Neuronal stem cell (in vitro differentiated cells): ENCODE results near the gene ATF5.

ENCODE experiments used
- DNase-seq: peaks from one replicate; pipeline ENCODE4 v3.0.0-alpha.2; 2013; ENCODE audit warnings: low spot score
- H2AFZ ChIP-seq: one replicate; pipeline ENCODE4 v1.6.1; 2013; ENCODE audit warnings: mild to moderate bottlenecking, low read length, inconsistent platforms
- H2AK5ac ChIP-seq: 2 replicates; pipeline ENCODE4 v1.6.1; 2013; ENCODE audit warnings: low read depth, mild to moderate bottlenecking, inconsistent platforms, low read length, moderate library complexity, mixed read lengths
- H2BK120ac ChIP-seq: 2 replicates; pipeline ENCODE4 v1.6.1; 2013; ENCODE audit warnings: low read depth, mild to moderate bottlenecking, inconsistent platforms, low read length, moderate library complexity, mixed read lengths
- H2BK12ac ChIP-seq: one replicate; pipeline ENCODE4 v1.6.1; 2013; ENCODE audit warnings: low read length, inconsistent platforms
- H2BK15ac ChIP-seq: 2 replicates; pipeline ENCODE4 v1.6.1; 2013; ENCODE audit warnings: mild to moderate bottlenecking, low read length, inconsistent platforms, mixed read lengths
- H2BK5ac ChIP-seq: one replicate; pipeline ENCODE4 v1.6.1; 2013; ENCODE audit warnings: inconsistent platforms, mild to moderate bottlenecking, low read length, moderate library complexity
- H3K14ac ChIP-seq: one replicate; pipeline ENCODE4 v1.6.1; 2013; ENCODE audit warnings: low read length, inconsistent platforms
- H3K18ac ChIP-seq: 2 replicates; pipeline ENCODE4 v1.6.1; 2013; ENCODE audit warnings: low read length, inconsistent platforms
- H3K23ac ChIP-seq: 2 replicates; pipeline ENCODE4 v1.6.1; 2013; ENCODE audit warnings: low read depth, mild to moderate bottlenecking, mixed read lengths, low read length, inconsistent platforms; ENCODE audit not compliant: poor library complexity
- H3K27ac ChIP-seq: replicated peaks from 3 replicates; pipeline ENCODE4 v1.5.1; 2013; ENCODE audit warnings: low read length, inconsistent platforms
- H3K27me3 ChIP-seq, 3 experiments: 2 replicates each; pipeline ENCODE4 v1.6.1; 2013; ENCODE audit warnings: low read length in 3 of 3, mild to moderate bottlenecking in 2 of 3, inconsistent platforms in 1 of 3, low read depth in 1 of 3, mixed read lengths in 1 of 3, moderate library complexity in 1 of 3; ENCODE audit not compliant: control insufficient read depth in 3 of 3, insufficient read depth in 3 of 3
- H3K36me3 ChIP-seq, 2 donors: replicated peaks in 1 of 2; 2 replicates each; pipeline ENCODE4 v1.6.1; 2013; ENCODE audit warnings: low read length in 2 of 2; ENCODE audit not compliant: control insufficient read depth in 2 of 2, insufficient read depth in 2 of 2
- H3K4ac ChIP-seq: 2 replicates; pipeline ENCODE4 v1.6.1; 2013; ENCODE audit warnings: inconsistent platforms, mild to moderate bottlenecking, low read length, moderate library complexity
- H3K4me1 ChIP-seq, 2 donors: 1 replicate in 1 of 2; 2 replicates in 1 of 2; pipeline ENCODE4 v1.6.1; 2013; ENCODE audit warnings: low read length in 2 of 2, low read depth in 1 of 2; ENCODE audit not compliant: control insufficient read depth in 2 of 2, insufficient read depth in 1 of 2
- H3K4me2 ChIP-seq: one replicate; pipeline ENCODE4 v1.6.1; 2013; ENCODE audit warnings: mild to moderate bottlenecking, low read length, inconsistent platforms; ENCODE audit not compliant: insufficient read depth, poor library complexity, severe bottlenecking
- H3K4me3 ChIP-seq, 2 donors: 2 replicates each; pipeline ENCODE4 v1.5.1; 2013; ENCODE audit warnings: low read length in 2 of 2, mild to moderate bottlenecking in 2 of 2, inconsistent platforms in 1 of 2, moderate library complexity in 1 of 2
- H3K79me1 ChIP-seq: one replicate; pipeline ENCODE4 v1.6.1; 2013; ENCODE audit warnings: low read depth, mild to moderate bottlenecking, inconsistent platforms, low read length, moderate library complexity
- H3K9ac ChIP-seq: one replicate; pipeline ENCODE4 v1.6.1; 2013; ENCODE audit warnings: mild to moderate bottlenecking, low read depth, low read length, inconsistent platforms; ENCODE audit not compliant: poor library complexity
- H3K9me3 ChIP-seq, 2 donors: replicated peaks in 1 of 2; 2 replicates each; pipeline versions ENCODE3 to v1.6.1; 2013; ENCODE audit warnings: low read length in 2 of 2, mild to moderate bottlenecking in 2 of 2, inconsistent platforms in 1 of 2, low read depth in 1 of 2, mixed read lengths in 1 of 2, moderate library complexity in 1 of 2; ENCODE audit not compliant: control insufficient read depth in 2 of 2, insufficient read depth in 1 of 2
- H4K8ac ChIP-seq: one replicate; pipeline ENCODE4 v1.6.1; 2013; ENCODE audit warnings: low read depth, mild to moderate bottlenecking, inconsistent platforms, low read length, moderate library complexity
- H4K91ac ChIP-seq: one replicate; pipeline ENCODE4 v1.6.1; 2013; ENCODE audit warnings: low read length, low read depth, mild to moderate bottlenecking, inconsistent platforms; ENCODE audit not compliant: poor library complexity
- WGBS, 2 donors: extraction: QIAGEN DNeasy Blood & Tissue Kit; methylation state at CpG; one replicate each; pipeline ENCODE4 v1.1.7; 2013; ENCODE audit warnings: missing lambda C conversion rate in 2 of 2, mixed read lengths in 1 of 2; ENCODE audit not compliant: insufficient read length in 2 of 2, insufficient replicate concordance in 1 of 2; ENCODE audit errors: extremely low coverage in 2 of 2; 5-methylcytosine and 5-hydroxymethylcytosine counted together

The ATF5 gene

DNA sequence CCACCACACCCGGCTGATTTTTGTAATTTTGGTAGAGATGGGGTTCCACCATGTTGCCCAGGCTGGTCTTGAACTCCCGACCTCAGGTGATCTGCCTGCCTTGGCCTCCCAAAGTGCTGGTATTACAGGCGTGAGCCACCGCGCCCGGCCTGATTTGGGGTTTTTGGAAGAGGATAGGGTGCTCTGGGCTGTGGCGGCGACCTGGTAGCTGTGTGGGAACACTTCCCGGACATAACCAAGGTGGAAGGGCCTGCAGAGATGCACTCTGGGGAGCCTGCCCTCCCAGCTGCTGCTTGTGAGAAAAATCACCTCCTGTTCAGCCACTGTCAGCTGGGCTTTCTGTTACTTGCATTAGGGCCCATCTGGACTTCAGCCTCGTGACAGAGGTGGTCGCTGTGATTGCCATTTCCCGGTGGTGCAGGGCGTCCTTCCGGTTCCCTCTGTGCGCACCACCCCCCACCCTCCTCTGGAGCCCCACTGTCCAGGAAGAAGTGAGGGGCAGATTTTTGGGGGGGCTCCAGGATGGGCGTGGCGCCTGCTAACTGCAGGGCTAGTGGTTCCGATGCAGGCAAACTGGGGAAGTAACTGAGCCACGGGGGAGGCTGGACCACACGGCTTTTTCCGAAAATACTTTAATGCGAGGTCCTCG is 39.8 kb upstream of the ATF5 start:
- Histone ChIP-seq H2AFZ (no peak overlapping the region), H3K4me1 (peaks cover 0 to 3% of the 10 kb centered on the region in 2 donors), H3K4me2 (no peak overlapping the region), H3K23ac (peak overlapping the region; percentile 99), H2BK120ac (peak overlapping the region; percentile 94), H3K4ac (peak overlapping the region; percentile 53), H3K36me3 (peaks cover 15 to 16% of the 10 kb centered on the region in 2 donors), H3K9ac (no peak overlapping the region), H3K18ac (peak overlapping the region; percentile 99), H4K91ac (no peak overlapping the region), H2BK5ac (peak overlapping the region; percentile 53), H2AK5ac (peak overlapping the region; percentile 84), H3K79me1 (no peaks in the 10 kb centered on the region), H3K27ac (no peak overlapping the region), H3K4me3 (no peak overlapping the region), H4K8ac (no peak overlapping the region), H2BK15ac (no peak overlapping the region), H3K14ac (no peak overlapping the region), H2BK12ac (peak overlapping the region; percentile 22), H3K9me3 (peaks cover 0 to 9% of the 10 kb centered on the region in 2 donors), H3K27me3 (peaks cover 0 to 11% (median 0%) of the 10 kb centered on the region in 3 experiments)
- WGBS, 2 donors: no CpG with 5 or more reads among the region's 23 CpGs
- no peak for DNase-seq

- Histone ChIP-seq H3K9ac (peak overlapping the region; percentile 44), H2AK5ac (peak overlapping the region; percentile 84), H3K14ac (peak overlapping the region; percentile 38), H2BK15ac (peak overlapping the region; percentile 49), H3K36me3 (peaks cover 9 to 10% of the 10 kb centered on the region in 2 donors), H3K9me3 (peaks cover 0 to 9% of the 10 kb centered on the region in 2 donors), H3K23ac (peak overlapping the region; percentile 99), H2BK5ac (peak overlapping the region; percentile 53), H3K27me3 (peaks cover 0 to 11% (median 0%) of the 10 kb centered on the region in 3 experiments), H2BK12ac (peak overlapping the region; percentile 90), H3K4ac (no peak overlapping the region), H3K27ac (no peak overlapping the region), H3K79me1 (no peaks in the 10 kb centered on the region), H3K4me1 (peaks cover 0 to 3% of the 10 kb centered on the region in 2 donors), H2BK120ac (peak overlapping the region; percentile 94), H3K18ac (peak overlapping the region; percentile 99), H4K91ac (no peak overlapping the region), H3K4me2 (peak overlapping the region; percentile 91), H4K8ac (no peak overlapping the region), H3K4me3 (peak overlapping the region in 1 of 2 donors; percentile 55), H2AFZ (no peak overlapping the region)
- peak; percentile 74 for DNase-seq
- no CpG with 5 or more reads among the region's 71 CpGs for WGBS, 2 donors
Observed at GRCh38 chr19:49889687-49890348, 39.2 kb upstream of the ATF5 start.

- Histone ChIP-seq H3K14ac (peak overlapping the region; percentile 38), H3K9ac (peak overlapping the region; percentile 44), H2BK12ac (peak overlapping the region; percentile 93), H3K36me3 (peaks cover 4 to 5% of the 10 kb centered on the region in 2 donors), H4K91ac (no peak overlapping the region), H3K27me3 (peaks cover 0 to 11% (median 4%) of the 10 kb centered on the region in 3 experiments), H3K27ac (no peak overlapping the region), H2BK15ac (peak overlapping the region; percentile 49), H3K79me1 (no peaks in the 10 kb centered on the region), H2AK5ac (peak overlapping the region; percentile 93), H3K4me2 (peak overlapping the region; percentile 91), H3K18ac (peak overlapping the region; percentile 99), H3K4me1 (peaks cover 0 to 3% of the 10 kb centered on the region in 2 donors), H3K4ac (no peak overlapping the region), H4K8ac (peak overlapping the region; percentile 17), H2BK120ac (no peak overlapping the region), H3K23ac (peak overlapping the region; percentile 99), H2BK5ac (peak overlapping the region; percentile 42), H3K9me3 (peaks cover 0 to 9% of the 10 kb centered on the region in 2 donors), H3K4me3 (peak overlapping the region in 1 of 2 donors; percentile 55), H2AFZ (no peak overlapping the region)
- DNase-seq: peak; percentile 54
- WGBS, 2 donors: no CpG with 5 or more reads among the region's 69 CpGs
Observed at GRCh38 chr19:49890349-49891311, 38.4 kb upstream of the ATF5 start.
